GM19395 (cell line): ENCODE data around the gene UBAC2.
"Not testable (repeated sequence)": the region's sequence is repeated elsewhere in the genome, so short reads cannot be mapped to it uniquely, and the experiment has no call there.

Experiments used
- ATAC-seq: cut with Tn5 transposase; IDR thresholded peaks from one replicate; pipeline ENCODE4 v1.9.1; 2021; ENCODE audit warnings: mild to moderate bottlenecking, moderate library complexity; ENCODE audit not compliant: unreplicated experiment

The UBAC2 gene

GRCh38 chr13:99405966-99406365 lies 205.3 kb downstream of the UBAC2 start:
- ATAC-seq, result no peak

GRCh38 chr13:99406799-99407201 lies 206.1 kb downstream of the UBAC2 start:
- ATAC-seq, result no peak

GRCh38 chr13:99407906-99408702 lies 207.4 kb downstream of the UBAC2 start:
- ATAC-seq, result no peak

GRCh38 chr13:99408703-99409000 lies 208.0 kb downstream of the UBAC2 start:
- no peak for ATAC-seq

- not testable (repeated sequence) for ATAC-seq
Measured at GRCh38 chr13:99409461-99410083, 208.9 kb downstream of the UBAC2 start.

- peak; percentile 50 for ATAC-seq
Measured at GRCh38 chr13:99410646-99411475, 210.2 kb downstream of the UBAC2 start.

- ATAC-seq, result no peak
Measured at GRCh38 chr13:99412856-99413255, 212.2 kb downstream of the UBAC2 start.

GRCh38 chr13:99414048-99414995 lies 213.7 kb downstream of the UBAC2 start:
- ATAC-seq, result no peak

- no peak for ATAC-seq
Measured at GRCh38 chr13:99415014-99415650, 214.5 kb downstream of the UBAC2 start.

- no peak for ATAC-seq
Measured at GRCh38 chr13:99415851-99416331, 215.2 kb downstream of the UBAC2 start.

- ATAC-seq, result no peak
Measured at GRCh38 chr13:99416411-99417121, 215.9 kb downstream of the UBAC2 start.

- no peak for ATAC-seq
Measured at GRCh38 chr13:99417201-99418102, 216.8 kb downstream of the UBAC2 start.

GRCh38 chr13:99418103-99418842 lies 217.6 kb downstream of the UBAC2 start:
- ATAC-seq, result no peak

- no peak for ATAC-seq
Measured at GRCh38 chr13:99418843-99419140, 218.1 kb downstream of the UBAC2 start.

- peak; percentile 1 for ATAC-seq
Measured at GRCh38 chr13:99419591-99420243, 219.1 kb downstream of the UBAC2 start.

GRCh38 chr13:99421271-99421670 lies 220.6 kb downstream of the UBAC2 start:
- ATAC-seq, result no peak
